AG10803 (cell line): ENCODE measurements around the gene COLEC12.

Experiments
- DNase-seq: peaks from one replicate; pipeline ENCODE4 v3.0.0; 2010; ENCODE audit warnings: low read depth
- H3K4me3 ChIP-seq: 2 replicates; pipeline ENCODE4 v1.5.1; 2011; ENCODE audit warnings: mild to moderate bottlenecking, low read length, control low read depth
- TF ChIP-seq, protein P1 (sequence below): conservative IDR thresholded peaks from 2 replicates; pipeline ENCODE4 v1.5.1; 2011; ENCODE audit warnings: mild to moderate bottlenecking, low read length, control low read depth, inconsistent platforms

COLEC12 gene

DNA sequence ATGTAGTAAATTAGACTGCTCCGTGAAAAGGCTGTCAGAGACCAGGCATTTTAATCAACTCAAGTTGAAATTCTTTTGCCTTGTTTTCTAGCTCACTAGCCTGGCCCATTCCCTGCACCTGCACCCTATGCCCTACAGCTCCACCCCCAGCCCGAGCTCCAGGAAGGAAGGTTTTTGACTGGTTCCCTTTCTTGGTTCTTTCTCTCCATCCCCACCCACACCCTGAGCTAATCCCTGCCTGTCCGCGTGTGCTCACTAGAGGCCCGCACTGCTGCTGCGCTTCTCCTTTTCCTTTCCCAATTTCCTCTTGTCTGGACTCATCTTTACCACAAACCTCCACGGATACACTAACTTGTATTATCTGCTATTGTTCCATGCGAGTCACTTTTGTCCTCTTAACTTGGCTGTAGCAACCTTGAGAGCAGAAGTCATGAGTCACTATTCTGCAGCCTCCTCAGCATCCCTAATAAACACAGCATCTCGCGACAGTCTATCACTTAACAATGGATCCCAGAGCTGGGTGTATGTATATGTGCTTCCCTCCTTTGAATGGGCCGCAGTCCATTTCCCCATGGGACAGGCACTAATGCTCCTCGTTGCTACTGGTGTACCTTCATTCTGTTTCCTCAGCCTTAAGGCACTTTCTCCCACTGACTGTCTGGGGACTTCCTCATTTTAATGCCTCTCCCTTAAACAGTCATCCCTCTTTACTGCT, 36.5 kb downstream of the COLEC12 start:
- TF ChIP-seq, protein P1, sequence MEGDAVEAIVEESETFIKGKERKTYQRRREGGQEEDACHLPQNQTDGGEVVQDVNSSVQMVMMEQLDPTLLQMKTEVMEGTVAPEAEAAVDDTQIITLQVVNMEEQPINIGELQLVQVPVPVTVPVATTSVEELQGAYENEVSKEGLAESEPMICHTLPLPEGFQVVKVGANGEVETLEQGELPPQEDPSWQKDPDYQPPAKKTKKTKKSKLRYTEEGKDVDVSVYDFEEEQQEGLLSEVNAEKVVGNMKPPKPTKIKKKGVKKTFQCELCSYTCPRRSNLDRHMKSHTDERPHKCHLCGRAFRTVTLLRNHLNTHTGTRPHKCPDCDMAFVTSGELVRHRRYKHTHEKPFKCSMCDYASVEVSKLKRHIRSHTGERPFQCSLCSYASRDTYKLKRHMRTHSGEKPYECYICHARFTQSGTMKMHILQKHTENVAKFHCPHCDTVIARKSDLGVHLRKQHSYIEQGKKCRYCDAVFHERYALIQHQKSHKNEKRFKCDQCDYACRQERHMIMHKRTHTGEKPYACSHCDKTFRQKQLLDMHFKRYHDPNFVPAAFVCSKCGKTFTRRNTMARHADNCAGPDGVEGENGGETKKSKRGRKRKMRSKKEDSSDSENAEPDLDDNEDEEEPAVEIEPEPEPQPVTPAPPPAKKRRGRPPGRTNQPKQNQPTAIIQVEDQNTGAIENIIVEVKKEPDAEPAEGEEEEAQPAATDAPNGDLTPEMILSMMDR, result no peak
- DNase-seq, result no peak

DNA sequence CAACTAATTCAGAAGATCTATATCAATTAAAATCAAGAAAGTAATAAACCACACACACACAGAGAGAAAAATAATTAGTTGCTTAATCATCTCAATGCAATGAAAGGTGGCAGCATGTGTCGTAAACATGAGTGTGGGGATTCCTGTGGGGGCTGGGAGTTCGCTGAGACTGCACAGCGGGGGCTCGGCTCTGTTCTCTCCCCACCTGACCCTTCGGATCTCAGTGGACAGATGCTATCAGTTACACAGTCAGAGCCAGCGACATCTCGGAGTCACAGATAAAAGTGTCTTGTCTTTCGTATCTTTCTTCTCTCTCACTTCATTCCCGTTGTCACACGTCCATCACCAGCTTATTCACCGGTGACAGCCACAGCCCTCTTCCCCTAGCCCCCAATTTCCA, 37.1 kb downstream of the COLEC12 start:
- no peak for DNase-seq
- TF ChIP-seq, protein P1, result no peak
- H3K4me3 ChIP-seq, result no peak overlapping the region

More for the DNA sequence above, 36.5 kb downstream of the COLEC12 start:
- no peak overlapping the region for H3K4me3 ChIP-seq

DNA sequence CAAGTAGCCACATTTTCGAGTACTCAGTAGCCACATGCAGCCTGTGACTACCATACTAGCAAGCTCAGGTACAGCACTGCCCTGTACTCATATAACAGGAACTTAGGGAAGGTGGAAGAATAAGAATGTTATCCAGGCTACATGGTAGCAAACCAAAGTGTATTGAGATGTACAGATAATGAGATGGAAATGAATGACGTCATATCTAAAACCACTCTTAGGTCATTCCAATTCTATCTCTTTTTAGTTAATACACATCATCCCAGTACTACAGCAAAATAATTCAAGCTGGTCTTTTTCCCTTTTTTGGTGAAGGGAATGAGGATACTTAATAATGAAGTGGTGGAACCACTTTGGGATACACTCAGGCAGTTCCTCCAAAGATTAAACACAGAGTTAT, 38.7 kb downstream of the COLEC12 start:
- no peak for DNase-seq
- no peak overlapping the region for H3K4me3 ChIP-seq
- TF ChIP-seq, protein P1, result no peak

DNA sequence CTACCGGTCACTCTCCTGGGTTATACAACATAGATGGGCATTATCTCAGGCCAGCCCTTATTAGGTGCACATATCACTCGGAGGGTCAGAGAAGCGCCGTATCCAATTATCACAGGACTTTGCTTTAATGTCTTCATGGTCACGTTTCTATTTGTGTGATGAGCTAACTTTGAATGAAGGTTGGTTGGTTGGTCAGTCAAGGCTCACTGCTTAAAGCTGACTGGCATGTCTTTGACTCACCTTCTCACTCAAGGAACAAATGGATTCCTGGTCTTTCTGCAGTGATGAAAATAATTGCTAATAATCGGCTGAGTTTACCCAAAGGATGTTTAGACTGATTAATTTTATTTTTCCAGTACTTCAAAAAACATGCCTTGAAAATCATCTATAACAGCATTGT, 39.7 kb downstream of the COLEC12 start:
- DNase-seq, result no peak
- TF ChIP-seq, protein P1, result no peak
- H3K4me3 ChIP-seq, result no peak overlapping the region

DNA sequence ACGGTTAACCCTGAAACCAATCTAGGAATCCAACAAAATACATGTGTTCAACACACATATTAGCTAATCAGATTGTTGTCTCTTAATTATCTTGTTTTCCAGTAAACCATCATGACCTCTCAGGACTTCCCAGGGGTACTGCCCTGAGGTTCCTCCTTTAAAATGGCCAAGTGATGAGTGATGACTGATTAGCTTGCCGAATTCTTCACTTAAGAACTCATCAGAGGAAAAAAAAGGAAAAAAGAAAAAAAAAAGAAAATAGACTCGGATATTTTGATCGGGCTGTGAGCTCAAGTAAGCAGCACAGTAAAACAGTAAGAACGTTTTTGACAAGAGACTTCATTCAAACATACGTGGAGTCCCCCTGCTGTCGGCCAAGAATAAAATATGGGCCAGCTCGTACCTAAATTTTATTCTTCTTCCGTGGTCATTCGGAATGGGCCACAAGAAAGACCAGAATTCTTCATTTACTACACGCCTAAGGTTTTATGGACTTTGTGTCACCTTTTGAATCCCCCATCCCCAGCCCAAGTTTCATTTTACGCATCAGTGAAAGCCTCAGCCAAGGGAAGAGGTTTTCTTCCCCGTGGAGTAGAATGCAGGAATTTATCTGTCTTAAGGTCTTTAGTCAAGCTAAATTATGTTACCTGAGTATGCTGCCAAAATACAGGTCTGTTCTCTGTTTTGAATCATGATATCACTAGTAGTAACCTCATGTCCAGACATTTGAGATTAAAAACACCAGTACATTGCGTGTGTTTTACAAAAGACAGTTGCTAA, 40.5 kb downstream of the COLEC12 start:
- no peak overlapping the region for H3K4me3 ChIP-seq
- DNase-seq, result no peak
- TF ChIP-seq, protein P1, result no peak

DNA sequence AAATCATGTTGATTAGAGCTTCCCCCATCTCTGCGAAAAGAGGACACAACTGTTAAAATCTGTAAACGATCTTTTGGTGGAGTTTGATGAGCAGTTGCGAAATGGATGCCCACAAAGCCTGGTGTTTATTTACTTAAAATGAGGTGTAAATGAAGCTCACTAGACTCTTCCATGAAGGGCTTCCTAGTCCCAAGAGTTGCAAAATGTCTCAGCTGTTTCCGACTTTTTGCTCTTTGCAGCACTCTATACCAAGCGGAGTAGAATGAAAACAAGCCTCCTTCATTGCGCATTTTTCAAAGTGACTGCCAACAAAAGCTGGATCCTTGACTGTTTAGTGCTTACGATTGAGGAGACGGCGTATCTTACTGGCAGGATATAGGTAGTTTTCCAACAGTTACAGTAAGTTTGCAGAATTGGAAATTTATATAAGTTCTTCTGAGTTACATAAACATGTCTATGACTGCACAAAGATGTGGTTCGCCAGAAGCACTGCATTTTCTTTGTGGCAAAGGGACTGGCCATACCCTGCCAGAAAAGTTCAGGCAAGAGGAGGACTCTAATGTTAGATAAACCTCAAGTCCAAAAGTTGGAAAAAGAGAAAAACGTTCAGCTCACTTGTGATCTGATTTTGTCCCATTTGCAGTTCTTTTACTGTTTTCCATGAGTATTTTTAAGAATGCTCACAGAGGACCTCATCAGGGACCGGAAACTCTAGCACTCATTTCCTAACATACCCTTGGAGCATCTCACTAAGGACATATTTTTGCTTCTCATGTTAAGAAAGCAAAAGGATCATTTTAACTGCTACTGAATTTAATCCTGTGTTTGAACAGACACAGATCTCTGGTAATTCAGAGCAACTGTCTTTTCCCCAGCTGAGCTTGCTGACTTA, 42.7 kb downstream of the COLEC12 start:
- peak overlapping the region; percentile 43; the same call in 1 of the 2 replicates for H3K4me3 ChIP-seq
- peak; percentile 62 for DNase-seq
- TF ChIP-seq, protein P1, result no peak
